H1 (cell line): ENCODE measurements around the gene USE1. TPM values are rescaled to one million over a fixed set of nuclear protein-coding genes. Genes with fewer than 3 reads are reported as not detected.

Experiments used
- CTCF ChIA-PET: fragments of 300-600 bp; sonication (Branson Sonifier 250); formaldehyde crosslinking; loops from one replicate; lab custom pipeline; 2021; ENCODE audit not compliant: partially characterized antibody; lab: Charles Lee
- POLR2A ChIA-PET: fragments of 300-600 bp; sonication (Branson Sonifier 250); formaldehyde crosslinking; loops from one replicate; lab custom pipeline; 2021; ENCODE audit warnings: inconsistent platforms; ENCODE audit not compliant: partially characterized antibody; lab: Charles Lee
- DNase-seq, 2 experiments: peaks; one replicate each; pipeline versions ENCODE4 v3.0.0 to v3.0.0-alpha.2; 2010 to 2022; ENCODE audit warnings: low spot score in 2 of 2, low read depth in 1 of 2, mixed read lengths in 1 of 2
- FAIRE-seq: peaks from 2 replicates; lab custom pipeline; 2011; peaks lifted over from hg19 to GRCh38; lab: Jason Lieb, UNC
- H2AFZ ChIP-seq: 2 replicates; pipeline ENCODE4 v1.8.1; 2012; ENCODE audit warnings: low read length, inconsistent platforms
- H2AK5ac ChIP-seq: 2 replicates; pipeline ENCODE4 v1.6.1; 2013; ENCODE audit warnings: low read depth, low read length
- H2BK120ac ChIP-seq: replicated peaks from 2 replicates; pipeline ENCODE3; 2013; ENCODE audit warnings: low read depth, low read length, inconsistent platforms
- H2BK12ac ChIP-seq: 2 replicates; pipeline ENCODE4 v1.6.1; 2013; ENCODE audit warnings: low read depth, low read length
- H2BK15ac ChIP-seq: 2 replicates; pipeline ENCODE4 v1.6.1; 2013; ENCODE audit warnings: low read length
- H2BK20ac ChIP-seq: 2 replicates; pipeline ENCODE4 v1.6.1; 2013; ENCODE audit warnings: low read length
- H2BK5ac ChIP-seq: 2 replicates; pipeline ENCODE4 v1.6.1; 2013; ENCODE audit warnings: low read depth, low read length
- H3K14ac ChIP-seq: 2 replicates; pipeline ENCODE4 v1.6.1; 2013; ENCODE audit warnings: inconsistent platforms; ENCODE audit not compliant: insufficient read length
- H3K18ac ChIP-seq: 2 replicates; pipeline ENCODE4 v1.6.1; 2013; ENCODE audit warnings: low read length; ENCODE audit errors: extremely low read depth
- H3K23ac ChIP-seq: 2 replicates; pipeline ENCODE4 v1.6.1; 2013; ENCODE audit warnings: inconsistent platforms; ENCODE audit not compliant: insufficient read length
- H3K23me2 ChIP-seq: 2 replicates; pipeline ENCODE4 v1.6.1; 2013; ENCODE audit warnings: low read depth, low read length
- H3K27ac ChIP-seq: 2 replicates; pipeline ENCODE4 v1.6.1; 2011; ENCODE audit warnings: low read depth, low read length, inconsistent platforms
- H3K27me3 ChIP-seq, 4 experiments: replicated peaks in 1 of 4; 1 replicate in 1 of 4; 2 replicates in 3 of 4; pipeline versions ENCODE4 v1.6.1 to v1.8.1; 2011 to 2013; ENCODE audit warnings: low read length in 3 of 4, mild to moderate bottlenecking in 3 of 4, inconsistent platforms in 2 of 4, mixed read lengths in 2 of 4, moderate library complexity in 1 of 4; ENCODE audit not compliant: control insufficient read depth in 3 of 4, insufficient read depth in 3 of 4; ENCODE audit errors: extremely low read depth in 1 of 4
- H3K36me3 ChIP-seq, 4 experiments: 2 replicates each; pipeline versions ENCODE4 v1.6.1 to v1.8.1; 2011 to 2013; ENCODE audit warnings: mild to moderate bottlenecking in 4 of 4, low read length in 3 of 4, moderate library complexity in 2 of 4, control low read depth in 1 of 4, inconsistent platforms in 1 of 4; ENCODE audit not compliant: insufficient read depth in 4 of 4, control insufficient read depth in 2 of 4
- H3K4ac ChIP-seq: replicated peaks from 2 replicates; pipeline ENCODE3; 2013; ENCODE audit warnings: low read length, low read depth, mixed read lengths, inconsistent platforms; ENCODE audit not compliant: insufficient read length
- H3K4me1 ChIP-seq, 4 experiments: replicated peaks in 1 of 4; 1 replicate in 1 of 4; 2 replicates in 3 of 4; pipeline versions ENCODE4 v1.6.1 to v1.8.1; 2011 to 2013; ENCODE audit warnings: low read length in 3 of 4, inconsistent platforms in 2 of 4, mixed read lengths in 1 of 4; ENCODE audit not compliant: insufficient read depth in 4 of 4, control insufficient read depth in 3 of 4
- H3K4me2 ChIP-seq, 2 experiments: 2 replicates each; pipeline versions ENCODE4 v1.6.1 to v1.8.1; 2011 to 2013; ENCODE audit warnings: low read depth in 2 of 2, low read length in 2 of 2, control low read depth in 1 of 2, inconsistent platforms in 1 of 2, mild to moderate bottlenecking in 1 of 2; ENCODE audit not compliant: insufficient read depth in 1 of 2
- H3K4me3 ChIP-seq, 4 experiments: fragments of 200-600, 300-600 bp in 1 of 4; sonication (generic), shearing (Covaris generic), sonication (Bioruptor Twin) in 1 of 4; 2 replicates each; pipeline versions ENCODE4 v1.5.1 to v1.8.1; 2011 to 2016; ENCODE audit warnings: low read length in 4 of 4, low read depth in 3 of 4, control low read depth in 2 of 4, inconsistent platforms in 2 of 4, mild to moderate bottlenecking in 2 of 4, mixed read lengths in 1 of 4, moderate library complexity in 1 of 4; ENCODE audit not compliant: insufficient read depth in 2 of 4; ENCODE audit errors: extremely low read depth in 1 of 4
- H3K56ac ChIP-seq: replicated peaks from 2 replicates; pipeline ENCODE3; 2013; ENCODE audit warnings: low read depth, mild to moderate bottlenecking, mixed read lengths, low read length, inconsistent platforms; ENCODE audit not compliant: insufficient read length
- H3K79me1 ChIP-seq: 2 replicates; pipeline ENCODE4 v1.6.1; 2013; ENCODE audit warnings: low read depth, low read length, control low read depth
- H3K79me2 ChIP-seq, 2 experiments: 2 replicates each; pipeline versions ENCODE4 v1.6.1 to v1.8.1; 2012 to 2013; ENCODE audit warnings: low read length in 2 of 2, mild to moderate bottlenecking in 2 of 2, inconsistent platforms in 1 of 2; ENCODE audit not compliant: insufficient read depth in 2 of 2, control insufficient read depth in 1 of 2
- H3K9ac ChIP-seq, 4 experiments: replicated peaks in 1 of 4; 1 replicate in 1 of 4; 2 replicates in 3 of 4; pipeline versions ENCODE4 v1.6.1 to v1.8.1; 2011 to 2013; ENCODE audit warnings: low read depth in 3 of 4, low read length in 3 of 4, control low read depth in 2 of 4, mild to moderate bottlenecking in 2 of 4, moderate library complexity in 2 of 4, inconsistent platforms in 1 of 4; ENCODE audit errors: extremely low read depth in 1 of 4
- H3K9me3 ChIP-seq, 2 experiments: 2 replicates each; pipeline versions ENCODE4 v1.6.1 to v1.8.1; 2012 to 2013; ENCODE audit warnings: mild to moderate bottlenecking in 2 of 2, moderate library complexity in 2 of 2, control low read depth in 1 of 2, inconsistent platforms in 1 of 2, low read depth in 1 of 2, low read length in 1 of 2, mixed read lengths in 1 of 2; ENCODE audit not compliant: insufficient read depth in 2 of 2
- H4K20me1 ChIP-seq, 2 experiments: replicated peaks in 1 of 2; 2 replicates each; pipeline versions ENCODE3 to v1.8.1; 2011 to 2013; ENCODE audit warnings: inconsistent platforms in 2 of 2, low read length in 2 of 2, mild to moderate bottlenecking in 1 of 2; ENCODE audit not compliant: insufficient read depth in 2 of 2, control insufficient read depth in 1 of 2
- H4K5ac ChIP-seq: 2 replicates; pipeline ENCODE4 v1.6.1; 2013; ENCODE audit warnings: low read length, low read depth, mixed read lengths, inconsistent platforms; ENCODE audit not compliant: insufficient read length
- H4K8ac ChIP-seq: 2 replicates; pipeline ENCODE4 v1.8.0; 2013; ENCODE audit warnings: mild to moderate bottlenecking, moderate library complexity, low read length, inconsistent platforms; ENCODE audit not compliant: insufficient read depth; ENCODE audit errors: extremely low read depth
- H4K91ac ChIP-seq: replicated peaks from 2 replicates; pipeline ENCODE3; 2013; ENCODE audit warnings: low read length, mixed read lengths, inconsistent platforms; ENCODE audit not compliant: insufficient read length
- ASH2L ChIP-seq: fragments of 200-600, 300-600 bp; sonication (generic); IDR thresholded peaks from one replicate; pipeline ENCODE4 v1.7.1; 2017; ENCODE audit warnings: low read length
- CHD2 ChIP-seq: IDR thresholded peaks from 2 replicates; pipeline ENCODE4 v1.6.1; 2012; ENCODE audit warnings: low read length, improper control_type of control experiment
- FOSL1 ChIP-seq: IDR thresholded peaks from 2 replicates; pipeline ENCODE4 v1.6.1; 2011; ENCODE audit warnings: mild to moderate bottlenecking, low read depth, low read length, moderate library complexity; ENCODE audit not compliant: insufficient read depth
- JUND ChIP-seq: IDR thresholded peaks from 2 replicates; pipeline ENCODE4 v1.6.1; 2011; ENCODE audit warnings: mild to moderate bottlenecking, improper control_type of control experiment, low read length
- RAD21 ChIP-seq, 2 experiments: IDR thresholded peaks in 1 of 2; conservative IDR thresholded peaks in 1 of 2; 2 replicates each; pipeline ENCODE4 v1.6.1; 2011; ENCODE audit warnings: low read depth in 2 of 2, low read length in 2 of 2, improper control_type of control experiment in 1 of 2, inconsistent platforms in 1 of 2, mild to moderate bottlenecking in 1 of 2, moderate library complexity in 1 of 2
- SAP30 ChIP-seq: fragments of 300-600 bp; sonication (generic); IDR thresholded peaks from 2 replicates; pipeline ENCODE4 v1.7.1; 2012; ENCODE audit warnings: low read length, moderate library complexity, mild to moderate bottlenecking, inconsistent platforms; ENCODE audit not compliant: insufficient read depth, insufficient replicate concordance
- TAF7 ChIP-seq: optimal IDR thresholded peaks from 2 replicates; pipeline ENCODE3; 2011; ENCODE audit warnings: low read depth, mild to moderate bottlenecking, inconsistent platforms, low read length, moderate library complexity, borderline replicate concordance
- WGBS, 2 experiments: shearing (Covaris generic) in 1 of 2; methylation state at CpG; one replicate each; pipeline versions ENCODE4 v1.1.6 to v1.1.7; 2013 to 2015; ENCODE audit warnings: low lambda C conversion rate in 2 of 2, mixed read lengths in 2 of 2, inconsistent platforms in 1 of 2, low coverage in 1 of 2, missing lambda C conversion rate in 1 of 2; ENCODE audit not compliant: insufficient replicate concordance in 2 of 2, insufficient coverage in 1 of 2, insufficient read length in 1 of 2; ENCODE audit errors: extremely low coverage in 1 of 2, missing lambda C conversion rate in 1 of 2; 5-methylcytosine and 5-hydroxymethylcytosine counted together
- polyA plus RNA-seq, 7 experiments: library from polyadenylated mRNA; depleted of rRNA in 3 of 7; stranded (reverse) in 5 of 7; unstranded in 2 of 7; fragments of >200 nt in 5 of 7; fragments of 200-250 nt in 2 of 7; gene quantifications; 1 replicate in 5 of 7; 2 replicates in 1 of 7; 4 replicates in 1 of 7; pipeline versions ENCODE4 v1.2.1 to v1.2.3, GENCODE V29; 2011 to 2013; ENCODE audit warnings: missing spikeins in 2 of 7, mixed read lengths in 2 of 7
- total RNA-seq: library from RNA; stranded (reverse); fragmentation: NEBNext Ultra II Directional; extraction: Animal tissue kit (Norgen Biotek cat#: 25700); gene quantifications from 2 replicates; pipeline ENCODE4 v1.2.1, GENCODE V29; 2021
- TF ChIP-seq, protein P1 (sequence below): IDR thresholded peaks from 2 replicates; pipeline ENCODE4 v1.6.1; 2011; ENCODE audit warnings: low read length, improper control_type of control experiment

USE1 gene
- total and polyA plus RNA-seq, 2 of the 8 experiments (the other 6 are each of a cell fraction or from before 2014, with no cell fraction given), result 8.7 to 13.9 TPM

DNA sequence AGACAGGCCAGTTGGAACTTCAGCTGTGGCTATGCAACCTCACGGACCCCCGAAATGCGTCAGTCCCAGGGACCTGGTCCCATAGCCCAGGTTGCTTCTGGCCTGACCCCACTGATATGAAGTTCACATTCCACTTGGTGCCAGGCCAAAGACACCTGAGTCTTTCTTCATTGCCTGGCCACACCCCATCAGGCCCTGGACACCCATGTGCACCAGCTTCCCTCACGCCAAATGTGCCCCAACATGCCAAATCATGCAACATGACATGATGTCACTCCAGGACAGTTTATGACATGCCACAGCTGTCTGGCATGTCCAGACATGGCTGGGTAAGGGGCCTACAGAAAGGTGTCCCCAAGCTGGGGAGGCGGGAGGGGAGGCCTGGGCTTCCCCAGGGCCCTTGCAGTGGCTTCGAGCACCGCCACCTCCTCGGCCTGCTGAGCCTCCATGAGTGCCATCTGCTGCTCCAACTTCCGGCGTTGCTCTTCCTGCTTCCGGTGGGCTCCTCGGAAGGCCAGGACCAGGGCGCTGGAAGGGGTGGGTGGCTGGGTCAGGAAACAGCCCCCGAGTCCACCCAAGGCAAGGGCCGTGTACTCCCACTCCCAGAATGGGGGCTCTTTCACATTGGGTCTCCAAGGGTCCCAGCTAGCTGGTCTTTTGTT, 34.9 kb downstream of the USE1 start:
- no peak for FAIRE-seq
- peak overlapping the region; percentile 65; the same call in 1 of the 2 replicates for H2AK5ac ChIP-seq
- peak overlapping the region; percentile 68; the same call in 1 of the 2 replicates for H2BK12ac ChIP-seq
- 0 out of 2 replicates have a peak overlapping the region, but pooled peaks have one; percentile 18 for H2BK20ac ChIP-seq
- H3K27ac ChIP-seq, result no peak overlapping the region
- H3K56ac ChIP-seq, result no peak overlapping the region
- peaks cover 0 to 21% (median 17%) of the 10 kb centered on the region in 4 experiments; a peak in 6 of 7 replicates for H3K4me1 ChIP-seq
- no peaks in the 10 kb centered on the region for H4K20me1 ChIP-seq
- peak overlapping the region; percentile 74 for H4K91ac ChIP-seq
- DNase-seq, result no peak
- no peak overlapping the region for H3K14ac ChIP-seq
- peaks cover 0 to 3% of the 10 kb centered on the region in 2 experiments; a peak in 2 of 4 replicates for H3K79me2 ChIP-seq
- no peak overlapping the region for H3K18ac ChIP-seq
- H2BK120ac ChIP-seq, result no peak overlapping the region
- H3K4me2 ChIP-seq, result no peak overlapping the region
- H3K79me1 ChIP-seq, result no peaks in the 10 kb centered on the region
- no peak overlapping the region for H2AFZ ChIP-seq
- peak overlapping the region; percentile 85 for H3K4ac ChIP-seq
- WGBS, 2 experiments, result 95% methylated on average over 15 of the region's 15 CpGs; no CpG with 5 or more reads in 1 of the 2 experiments
- CTCF ChIA-PET, result interaction anchor here (1.0 to 4.3 kb wide), 6 partner anchors 10 to 33 kb away, joined by 4 to 35 read pairs (median 8); partner anchors contain the start of genes BABAM1 and OCEL1
- H3K23me2 ChIP-seq, result no peaks in the 10 kb centered on the region; the same call in 1 of the 2 replicates
- no peak overlapping the region for H4K5ac ChIP-seq
- no peaks in the 10 kb centered on the region for H3K27me3 ChIP-seq
- H3K9ac ChIP-seq, result no peak overlapping the region
- H3K4me3 ChIP-seq, result no peak overlapping the region
- peak overlapping the region; percentile 71 for H2BK5ac ChIP-seq
- no peaks in the 10 kb centered on the region for H3K9me3 ChIP-seq
- H3K23ac ChIP-seq, result no peak overlapping the region
- H2BK15ac ChIP-seq, result 0 out of 2 replicates have a peak overlapping the region, but pooled peaks have one; percentile 46
- POLR2A ChIA-PET, result interaction anchor here (0.6 to 4.2 kb wide), 11 partner anchors 8 to 71 kb away, joined by 3 to 44 read pairs (median 4); partner anchors contain the start of genes BABAM1 and USHBP1
- H3K36me3 ChIP-seq, result peaks cover 0 to 3% (median 1%) of the 10 kb centered on the region in 4 experiments; a peak in 1 of 8 replicates
- no peak overlapping the region for H4K8ac ChIP-seq
- TF ChIP-seq RAD21 (IDR thresholded peaks at IDR 0.05 in 1 of 2, conservative IDR thresholded peaks at IDR 0.05 in 1 of 2; ENCODE audit: low read depth in 2 of 2, low read length in 2 of 2), result no peak
- no peak for TF ChIP-seq SAP30
- no peak for TF ChIP-seq TAF7
- no peak for TF ChIP-seq CHD2
- TF ChIP-seq, protein P1, sequence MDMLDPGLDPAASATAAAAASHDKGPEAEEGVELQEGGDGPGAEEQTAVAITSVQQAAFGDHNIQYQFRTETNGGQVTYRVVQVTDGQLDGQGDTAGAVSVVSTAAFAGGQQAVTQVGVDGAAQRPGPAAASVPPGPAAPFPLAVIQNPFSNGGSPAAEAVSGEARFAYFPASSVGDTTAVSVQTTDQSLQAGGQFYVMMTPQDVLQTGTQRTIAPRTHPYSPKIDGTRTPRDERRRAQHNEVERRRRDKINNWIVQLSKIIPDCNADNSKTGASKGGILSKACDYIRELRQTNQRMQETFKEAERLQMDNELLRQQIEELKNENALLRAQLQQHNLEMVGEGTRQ, result no peak
- no peak for TF ChIP-seq JUND
- TF ChIP-seq ASH2L, result no peak
- no peak for TF ChIP-seq FOSL1
